GM10248 (cell line): ENCODE results near the gene UQCC5.

Source experiments
- CTCF ChIA-PET: fragments of 300-600 bp; sonication (Branson Sonifier 250); formaldehyde crosslinking; extraction: SDS; loops from one replicate; lab custom pipeline; 2021; ENCODE audit warnings: antibody characterized with exemption; lab: Yijun Ruan, JAX
- POLR2A ChIA-PET: fragments of 350-650 bp; sonication (Branson Sonifier 250); formaldehyde crosslinking; extraction: SDS; loops from one replicate; lab custom pipeline; 2020; ENCODE audit warnings: antibody characterized with exemption; lab: Yijun Ruan, JAX
- DNase-seq: peaks from one replicate; pipeline ENCODE4 v3.0.0; 2012; ENCODE audit errors: extremely low spot score
- CTCF ChIP-seq: IDR thresholded peaks from 2 replicates; pipeline ENCODE4 v1.5.1; 2012; ENCODE audit warnings: mild to moderate bottlenecking, low read depth; ENCODE audit errors: extremely low read depth, missing control alignments, control extremely low read depth

Gene UQCC5

DNA sequence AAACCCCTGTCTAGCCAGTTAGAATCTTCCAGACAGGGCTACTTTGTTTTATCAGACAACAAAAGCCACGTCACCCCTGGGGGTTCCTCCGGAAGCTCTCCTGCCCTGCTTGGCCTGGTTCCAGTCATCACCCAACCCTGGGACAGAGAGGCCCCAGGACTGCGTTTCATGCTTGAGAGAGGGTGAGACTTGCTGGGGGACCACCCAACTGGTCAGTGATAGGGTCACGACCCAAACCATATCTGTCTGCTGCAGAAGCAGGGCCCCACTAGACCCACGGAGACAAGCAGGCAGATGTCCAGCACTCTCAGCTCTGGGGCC lies 3.9 kb upstream of the UQCC5 start:
- CTCF ChIA-PET = interaction anchor here (1.1 kb wide), 1 partner anchor 42 kb away, joined by 3 read pairs; no protein-coding TSS in a partner anchor

DNA sequence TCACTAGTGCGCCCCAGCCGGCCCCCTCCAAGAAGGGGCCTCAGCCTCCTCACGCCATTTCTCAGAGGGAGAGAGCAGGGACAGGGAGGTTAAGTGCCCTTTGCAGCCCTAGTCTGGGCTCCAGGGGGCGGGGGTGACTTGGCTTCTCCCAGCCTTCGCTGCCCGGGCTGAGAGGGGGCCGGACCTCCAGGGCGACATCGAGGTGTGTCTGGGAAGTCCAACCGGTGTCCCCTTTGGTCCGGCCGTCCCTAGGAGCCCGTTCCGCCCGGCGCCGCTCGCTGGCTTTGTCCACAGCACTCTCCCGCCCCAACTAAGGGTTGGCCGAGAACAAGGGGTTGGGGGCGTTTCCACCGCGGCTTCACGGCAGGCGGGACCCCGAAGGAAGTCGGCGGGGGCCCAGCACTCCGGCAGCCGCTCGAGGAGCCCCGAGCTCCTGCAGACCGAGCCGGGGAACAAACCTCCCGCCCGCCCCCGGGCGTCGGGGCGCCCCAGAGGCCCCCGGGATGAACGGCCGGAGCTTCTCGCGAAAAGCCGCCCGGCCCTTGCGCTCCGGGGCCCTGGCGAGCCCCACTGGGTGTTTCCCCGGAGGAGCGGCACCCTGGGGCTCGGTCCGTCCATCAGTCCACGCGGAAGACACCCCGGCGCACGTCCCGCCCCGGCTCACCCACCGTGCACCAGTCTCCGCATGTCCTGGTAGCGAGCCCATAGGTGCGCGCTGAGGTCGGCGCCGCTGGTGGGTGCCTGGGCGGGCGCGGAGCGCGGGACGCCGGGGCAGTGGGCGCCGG lies 3.4 kb upstream of the UQCC5 start:
- TF ChIP-seq CTCF = no peak
- ChIA-PET CTCF (no interaction called here), POLR2A (no interaction called here)
- DNase-seq = no peak

More for the DNA sequence above, 3.9 kb upstream of the UQCC5 start:
- no peak for TF ChIP-seq CTCF
- POLR2A ChIA-PET = no interaction called here
- DNase-seq = no peak

DNA sequence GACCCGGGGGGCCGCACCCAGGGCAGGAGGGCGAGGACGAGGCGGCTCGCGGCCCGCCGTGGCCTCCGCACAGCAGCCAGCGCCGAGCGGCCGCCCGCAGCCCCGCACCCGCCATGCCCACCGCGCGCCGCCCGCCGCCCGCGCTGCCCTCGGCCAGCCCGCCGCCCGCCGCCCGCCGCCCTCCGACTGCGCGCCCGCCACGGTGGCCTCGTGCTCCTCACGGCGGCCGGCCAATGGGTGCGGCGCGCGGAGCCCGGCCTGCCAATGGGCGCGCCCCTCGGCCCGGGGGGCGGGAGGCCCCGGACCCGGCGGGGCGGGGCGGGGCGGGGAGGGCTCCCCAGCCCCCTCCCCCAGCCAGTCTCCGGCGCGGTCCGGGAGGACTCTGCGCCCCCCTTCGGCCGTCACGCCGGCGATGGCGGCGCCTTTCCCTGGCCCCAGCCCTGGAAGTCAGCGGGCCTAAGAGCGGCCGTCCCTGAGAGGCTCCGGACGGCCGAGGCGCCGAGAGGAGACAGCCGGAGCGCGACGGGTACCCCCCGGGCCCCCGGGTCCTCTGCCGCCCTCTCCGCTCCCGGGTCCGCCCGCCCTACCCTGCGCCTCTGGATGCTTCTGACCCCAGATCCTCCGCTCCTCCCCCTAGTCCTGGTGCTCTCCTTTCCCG lies 2.7 kb upstream of the UQCC5 start, which contains the start of gene NT5DC2:
Gene NT5DC2 (minus strand): TSS at position 235 of the 658 bp plus-strand sequence. CDS start 120 bp downstream, at position 115.
- peak; percentile 45 for TF ChIP-seq CTCF
- POLR2A ChIA-PET = no interaction called here
- peak; percentile 93 for DNase-seq
- CTCF ChIA-PET = no interaction called here

DNA sequence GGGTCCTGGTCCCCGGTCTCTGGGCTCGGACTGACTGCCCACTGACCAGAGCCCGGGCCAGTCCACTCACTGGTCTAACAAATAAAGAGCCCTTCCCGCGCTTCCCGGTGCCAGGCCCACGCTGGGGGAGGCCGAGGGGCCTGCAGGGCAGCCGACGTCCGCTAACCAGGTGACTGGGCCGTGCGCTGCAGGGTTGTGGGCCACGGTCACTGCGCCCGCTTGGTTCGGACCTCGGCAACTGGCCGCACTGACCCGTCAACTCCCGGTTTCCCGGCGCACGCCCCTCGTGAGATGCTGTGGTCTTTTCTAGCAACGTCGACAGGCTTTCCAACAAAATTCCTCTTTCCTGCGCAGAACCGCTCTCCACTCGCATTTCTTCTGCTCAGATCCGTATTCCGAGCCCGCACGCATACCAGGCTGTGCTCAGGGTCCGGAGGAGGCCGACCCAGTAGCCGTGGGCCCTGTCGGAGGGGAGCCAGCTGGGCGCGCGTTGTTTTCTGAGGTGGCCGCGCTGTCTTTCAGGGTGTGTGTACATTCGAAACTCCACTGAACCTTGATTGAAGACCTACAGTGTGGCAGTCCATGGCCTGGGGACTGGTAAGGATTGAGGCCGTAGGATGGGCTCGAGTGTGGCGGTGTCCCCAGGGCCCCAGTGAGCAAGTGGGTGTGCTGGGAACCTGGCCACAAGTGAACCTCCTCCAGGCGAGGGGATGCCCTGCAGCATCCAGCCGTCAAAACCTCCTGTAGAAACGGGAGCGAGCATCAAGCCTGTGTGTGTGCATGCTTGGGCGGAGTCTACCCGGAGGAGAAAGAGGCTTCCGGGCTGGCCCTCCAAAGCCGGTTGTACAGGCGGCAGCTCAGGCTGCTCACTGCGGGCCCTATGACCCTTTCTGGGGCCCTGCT lies 1.9 kb upstream of the UQCC5 start:
- no peak for DNase-seq
- ChIA-PET POLR2A (no interaction called here), CTCF (interaction anchor here (1.8 kb wide), 1 partner anchor 8 kb away, joined by 4 read pairs; no protein-coding TSS in a partner anchor)
- no peak for TF ChIP-seq CTCF

DNA sequence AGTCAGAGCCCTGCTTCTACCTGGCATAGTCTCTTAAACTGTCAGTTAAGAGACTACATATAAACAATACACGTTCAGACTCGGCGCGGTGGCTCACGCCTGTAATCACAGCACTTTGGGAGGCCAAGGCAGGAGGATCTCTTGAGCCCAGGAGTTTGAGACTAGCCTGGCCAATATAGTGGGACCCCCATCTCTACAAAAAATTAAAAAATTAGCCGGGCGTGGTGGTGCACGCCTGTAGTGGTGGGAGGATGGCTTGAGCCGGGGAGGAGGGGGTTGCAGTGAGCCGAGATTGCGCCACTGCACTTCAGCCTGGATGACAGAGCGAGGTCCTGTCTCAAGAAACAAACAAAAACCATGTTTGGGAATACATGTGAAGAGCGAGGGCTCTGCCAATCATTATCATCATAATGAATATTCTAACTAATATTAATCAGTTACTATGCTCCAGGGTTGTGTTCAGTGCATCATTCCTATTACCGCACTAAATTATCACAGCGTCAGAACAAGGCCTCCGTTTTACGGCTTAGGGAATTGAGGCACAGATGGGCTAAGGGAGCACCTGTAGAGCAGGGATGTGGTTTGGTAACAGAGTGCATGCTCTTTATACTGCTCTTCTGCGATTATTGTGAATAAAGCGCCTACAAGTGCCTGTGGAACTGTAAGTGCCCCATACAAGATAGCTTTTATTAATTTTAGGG lies 844 bp upstream of the UQCC5 start:
- TF ChIP-seq CTCF = no peak
- ChIA-PET CTCF (interaction anchor here (0.8 to 1.8 kb wide), 5 partner anchors 9 to 287 kb away, joined by 3 to 4 read pairs (median 4); no protein-coding TSS in a partner anchor), POLR2A (interaction anchor here (0.6 to 1.0 kb wide), 13 partner anchors 9 to 1949 kb away, joined by 3 to 5 read pairs (median 4); no protein-coding TSS in a partner anchor)
- no peak for DNase-seq
